OCI-LY7 (cell line): ENCODE results near the gene SRRM2.

Experiments used
- CTCF ChIP-seq: fragments of 200-600 bp; sonication (generic); conservative IDR thresholded peaks from 2 replicates; pipeline ENCODE4 v1.5.1; 2014; ENCODE audit warnings: mild to moderate bottlenecking, antibody characterized with exemption, low read length, moderate library complexity, mixed read lengths
- EZH2phosphoT487 ChIP-seq: fragments of 200-600 bp; sonication (generic); IDR thresholded peaks from 2 replicates; pipeline ENCODE4 v1.6.1; 2018; ENCODE audit warnings: low read depth, borderline replicate concordance, mild to moderate bottlenecking, mixed run types, antibody characterized with exemption, low read length, moderate library complexity, mixed read lengths

GRCh38 chr16:2707368-2708289, 44.8 kb upstream of the SRRM2 start:
- no peak for TF ChIP-seq CTCF
- TF ChIP-seq EZH2phosphoT487, result no peak
